Measurements from ENCODE around the gene HOXB1.
A peak's percentile ranks its signal among the peaks of the same experiment; 100 is the strongest.
"Not testable (repeated sequence)": the region's sequence is repeated elsewhere in the genome, so short reads cannot be mapped to it uniquely, and the experiment has no call there.

HOXB1 gene

DNA sequence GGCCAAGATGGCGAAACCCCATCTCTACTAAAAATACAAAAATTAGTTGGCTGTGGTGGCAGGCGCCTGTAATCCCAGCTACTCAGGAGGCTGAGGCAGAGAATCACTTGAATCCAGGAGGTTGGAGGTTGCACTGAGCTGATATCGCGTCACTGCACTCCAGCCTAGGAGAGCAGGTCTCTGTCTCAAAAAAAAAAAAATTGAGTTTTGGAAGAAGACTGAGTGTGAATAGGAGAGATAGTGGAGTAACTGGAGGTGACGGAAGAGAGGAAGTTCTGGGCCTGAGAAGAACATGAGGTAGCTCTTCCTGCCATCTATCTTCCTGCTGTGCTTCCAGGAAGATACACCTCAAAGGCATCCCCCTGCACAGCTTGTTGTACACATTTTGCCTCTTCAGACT lies 11.4 kb downstream of the HOXB1 start:
- no peak for DNase-seq (ENCODE audit: low read depth)

GRCh38 chr17:48517478-48517877 lies 13.3 kb downstream of the HOXB1 start:
- DNase-seq (ENCODE audit: low read depth), result no peak

DNA sequence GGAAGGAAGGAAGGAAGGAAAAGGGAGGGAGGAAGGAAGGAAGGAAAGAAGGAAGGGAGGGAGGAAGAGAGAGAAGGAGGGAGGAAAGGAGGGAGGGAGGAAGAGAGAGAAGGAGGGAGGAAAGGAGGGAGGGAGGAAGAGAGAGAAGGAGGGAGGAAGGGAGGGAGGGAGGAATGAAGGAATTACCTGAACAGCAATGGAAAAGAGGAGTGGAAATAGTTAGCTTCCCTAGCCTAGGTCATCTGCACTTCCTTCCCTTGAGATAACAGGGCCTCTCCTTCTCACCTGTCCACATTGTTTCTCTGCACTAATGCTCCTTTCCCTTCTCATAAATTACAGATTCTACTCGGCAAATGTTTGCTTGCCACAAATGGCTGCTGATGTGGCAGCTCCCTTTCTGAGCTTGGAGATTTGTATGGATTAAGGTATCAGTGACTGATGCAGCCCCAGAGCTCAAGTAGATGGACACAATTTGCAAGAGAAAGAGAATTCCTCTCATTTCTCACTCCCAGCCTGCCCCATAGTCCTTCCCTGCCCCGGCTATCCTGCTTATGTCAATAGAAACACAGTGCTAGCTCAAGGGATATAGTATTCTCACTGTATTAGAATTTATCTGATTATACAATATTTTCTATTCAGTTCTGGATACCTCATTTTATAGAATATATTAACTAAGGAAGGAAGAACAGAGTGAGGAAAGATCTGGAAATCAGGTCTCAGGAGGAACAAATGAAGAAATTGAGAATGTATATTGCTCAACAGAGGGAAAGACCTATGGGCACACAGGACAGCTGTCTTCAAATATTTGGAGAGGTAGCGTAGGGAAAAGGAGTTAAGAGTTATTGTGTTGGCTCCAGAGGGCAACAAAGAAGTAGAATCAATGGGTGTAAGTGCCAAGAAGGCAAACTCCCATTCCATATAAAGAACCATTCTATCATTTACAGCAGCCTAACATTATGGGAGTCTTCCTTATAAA lies 14.6 kb downstream of the HOXB1 start:
- DNase-seq (ENCODE audit: low read depth), result no peak

- DNase-seq (ENCODE audit: low read depth), result no peak
Observed at GRCh38 chr17:48514477-48514876, 16.3 kb downstream of the HOXB1 start.

GRCh38 chr17:48513666-48514455 lies 16.9 kb downstream of the HOXB1 start:
- DNase-seq (ENCODE audit: low read depth), result no peak

GRCh38 chr17:48513097-48513496 lies 17.7 kb downstream of the HOXB1 start:
- no peak for DNase-seq (ENCODE audit: low read depth)

- peak; percentile 66 for DNase-seq (ENCODE audit: low read depth)
Observed at GRCh38 chr17:48510761-48511604, 19.8 kb downstream of the HOXB1 start.

- no peak for DNase-seq (ENCODE audit: low read depth)
Observed at GRCh38 chr17:48510381-48510760, 20.4 kb downstream of the HOXB1 start.

DNA sequence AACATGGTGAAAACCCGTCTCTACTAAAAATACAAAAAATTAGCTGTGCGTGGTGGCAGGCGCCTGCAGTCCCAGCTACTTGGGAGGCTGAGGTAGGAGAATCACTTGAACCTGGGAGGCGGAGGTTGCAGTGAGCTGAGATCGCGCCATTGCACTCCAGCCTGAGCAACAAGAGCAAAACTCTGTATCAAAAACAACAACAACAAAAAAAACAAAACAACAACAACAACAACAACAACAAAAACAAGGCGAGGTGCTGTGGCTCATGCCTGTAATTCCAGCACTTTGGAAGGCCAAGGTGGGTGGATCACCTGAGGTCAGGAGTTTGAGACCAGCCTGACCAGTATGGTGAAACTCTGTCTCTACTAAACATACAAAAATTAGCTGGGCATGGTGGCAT lies 21.1 kb downstream of the HOXB1 start:
- not testable (repeated sequence) for DNase-seq (ENCODE audit: low read depth)

DNA sequence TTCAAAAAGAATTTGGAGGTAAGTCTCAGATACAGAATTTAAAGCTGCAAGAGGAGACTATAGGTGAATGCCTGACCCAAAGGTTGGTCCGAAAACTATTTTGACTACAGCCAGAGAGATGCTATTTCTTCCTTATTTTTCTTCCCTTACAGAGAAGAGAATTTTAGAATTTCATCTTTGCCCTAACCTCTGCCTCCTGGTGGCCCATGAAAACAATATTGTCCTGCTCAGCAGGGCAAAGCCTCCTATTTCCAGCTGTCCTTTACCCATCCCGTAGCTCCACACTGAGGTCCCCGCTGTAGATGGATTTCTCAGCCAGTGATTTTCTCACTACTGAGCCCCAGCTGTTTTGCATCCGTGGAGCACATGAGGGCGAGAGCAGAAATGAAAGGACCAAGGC lies 24.6 kb downstream of the HOXB1 start:
- no peak for DNase-seq (ENCODE audit: low read depth)

DNA sequence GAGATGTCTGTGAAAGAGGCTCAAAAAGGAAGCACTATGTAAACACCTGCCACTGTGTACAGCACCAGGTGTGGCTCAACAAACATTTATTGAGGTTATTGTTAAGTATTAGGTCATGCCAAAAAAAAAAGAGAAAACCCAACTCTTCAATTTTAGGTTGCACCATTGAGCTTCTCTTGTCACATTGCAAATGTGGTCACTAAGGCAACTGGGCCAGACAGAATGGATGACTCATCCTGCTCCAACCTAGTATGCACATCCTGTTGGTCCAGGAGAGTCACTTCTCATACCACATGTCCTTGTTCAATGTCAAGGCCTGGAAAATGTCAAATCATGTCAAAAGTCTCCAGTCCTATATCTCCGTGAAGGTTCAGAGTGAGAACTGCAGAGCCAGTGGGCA lies 25.0 kb downstream of the HOXB1 start:
- DNase-seq (ENCODE audit: low read depth), result peak; percentile 81

DNA sequence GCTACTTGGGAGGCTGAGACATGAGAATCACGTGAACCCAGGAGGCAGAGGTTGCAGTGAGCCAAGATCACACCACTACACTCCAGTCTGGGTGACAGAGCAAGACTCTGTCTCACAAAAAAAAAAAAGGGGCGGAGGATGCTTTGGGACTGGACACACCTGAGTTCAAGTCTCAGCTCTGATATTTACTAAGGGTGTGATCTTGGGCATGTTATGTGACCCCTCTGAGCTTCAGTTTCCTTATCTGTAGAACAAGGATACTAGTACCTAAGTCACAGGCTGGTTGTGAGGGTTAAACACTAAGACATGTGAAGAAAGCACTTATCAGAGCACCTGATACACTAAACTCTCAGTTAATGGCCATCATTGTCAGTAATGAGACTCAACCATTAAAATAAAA lies 25.9 kb downstream of the HOXB1 start:
- no peak for DNase-seq (ENCODE audit: low read depth)

DNA sequence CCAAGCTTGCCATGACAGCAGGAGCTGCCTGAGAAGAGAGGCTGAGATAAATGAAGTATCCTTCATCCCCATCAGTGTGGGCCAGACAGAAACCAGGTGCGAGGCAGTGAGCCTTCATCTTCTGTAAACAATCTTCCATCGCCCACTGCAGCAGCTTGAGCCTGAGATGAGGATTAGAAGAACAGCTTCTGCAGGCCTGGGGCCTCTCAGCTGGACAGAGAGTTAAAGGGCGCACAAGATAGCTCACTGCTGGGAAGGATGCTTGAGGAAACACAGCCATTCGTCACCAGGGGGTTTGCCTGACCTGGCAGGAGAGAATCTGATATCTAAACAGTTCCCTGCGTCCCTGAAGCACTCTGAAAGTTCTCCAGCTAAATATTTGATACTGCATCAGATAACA lies 27.1 kb downstream of the HOXB1 start:
- no peak for DNase-seq (ENCODE audit: low read depth)

GRCh38 chr17:48502901-48503300 lies 27.9 kb downstream of the HOXB1 start:
- no peak for DNase-seq (ENCODE audit: low read depth)

DNA sequence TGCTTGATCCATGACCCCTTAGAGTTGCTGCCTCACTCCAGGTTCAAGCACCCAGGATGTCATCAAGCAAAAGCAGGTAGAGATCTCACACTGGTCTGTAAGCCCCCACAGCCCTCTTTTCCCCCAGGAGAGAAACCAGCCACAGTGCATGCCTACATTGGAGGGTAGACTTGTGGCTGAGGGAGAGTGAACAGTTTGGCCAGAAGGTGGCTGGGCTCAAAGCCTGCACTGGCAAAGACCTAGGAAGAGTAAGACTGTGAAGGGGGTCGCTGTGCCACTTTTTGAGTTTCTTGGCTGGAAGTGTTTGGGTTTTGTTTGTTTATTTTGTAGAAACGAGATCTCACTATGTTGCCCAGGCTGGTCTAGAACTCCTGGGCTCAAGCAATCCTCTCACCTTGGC lies 28.5 kb downstream of the HOXB1 start:
- DNase-seq (ENCODE audit: low read depth), result no peak

DNA sequence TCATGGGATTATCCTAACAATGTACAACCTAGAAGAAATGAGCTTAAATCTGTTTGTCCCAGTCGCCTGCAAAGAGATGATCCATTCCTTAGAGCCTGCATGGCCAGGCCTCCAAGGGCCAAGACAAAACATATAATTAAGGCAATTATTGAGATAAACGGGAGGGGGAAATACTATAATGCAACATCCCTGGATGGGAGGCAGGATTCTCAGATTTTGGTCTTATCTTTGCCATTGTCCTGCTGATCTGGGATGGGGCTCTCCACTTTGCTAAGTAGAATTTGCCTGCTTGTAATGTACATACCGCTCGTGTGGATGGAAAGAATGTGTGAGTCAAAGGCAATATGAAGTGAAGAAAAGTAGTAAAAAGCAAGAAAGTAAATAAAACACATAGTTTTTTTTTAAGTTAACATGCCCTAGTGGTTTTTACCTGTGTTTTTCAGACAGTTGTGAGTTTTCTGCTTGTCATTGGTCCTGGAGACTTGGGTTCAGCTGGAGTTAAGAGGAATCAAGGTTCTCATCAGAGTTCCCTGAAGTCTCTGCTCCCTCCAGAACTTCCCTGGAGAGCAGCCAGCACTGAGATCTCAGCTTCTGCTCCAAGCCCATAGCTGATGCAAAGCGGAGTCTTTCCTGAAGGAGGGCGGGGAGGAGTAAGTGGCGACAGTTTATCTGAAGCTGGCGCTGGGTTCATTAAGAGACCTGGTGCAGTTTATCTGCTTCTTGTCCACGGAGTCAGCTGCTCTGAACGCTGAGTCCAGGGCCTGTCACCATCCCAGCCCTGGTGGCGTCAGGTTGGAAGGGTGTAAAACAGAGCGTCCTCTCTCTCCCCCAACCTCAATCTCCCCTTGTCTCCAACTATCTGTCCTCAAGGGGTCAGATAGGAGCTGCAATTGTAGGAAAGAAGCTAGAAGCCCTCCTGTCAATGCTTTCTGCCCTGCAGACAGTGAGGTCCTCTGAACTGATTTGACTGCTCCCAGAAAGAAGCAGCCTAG lies 30.1 kb downstream of the HOXB1 start:
- no peak for DNase-seq (ENCODE audit: low read depth)

GRCh38 chr17:48499735-48500434 lies 30.9 kb downstream of the HOXB1 start:
- no peak for DNase-seq (ENCODE audit: low read depth)

- no peak for DNase-seq (ENCODE audit: low read depth)
Observed at GRCh38 chr17:48499248-48499647, 31.6 kb downstream of the HOXB1 start.

DNA sequence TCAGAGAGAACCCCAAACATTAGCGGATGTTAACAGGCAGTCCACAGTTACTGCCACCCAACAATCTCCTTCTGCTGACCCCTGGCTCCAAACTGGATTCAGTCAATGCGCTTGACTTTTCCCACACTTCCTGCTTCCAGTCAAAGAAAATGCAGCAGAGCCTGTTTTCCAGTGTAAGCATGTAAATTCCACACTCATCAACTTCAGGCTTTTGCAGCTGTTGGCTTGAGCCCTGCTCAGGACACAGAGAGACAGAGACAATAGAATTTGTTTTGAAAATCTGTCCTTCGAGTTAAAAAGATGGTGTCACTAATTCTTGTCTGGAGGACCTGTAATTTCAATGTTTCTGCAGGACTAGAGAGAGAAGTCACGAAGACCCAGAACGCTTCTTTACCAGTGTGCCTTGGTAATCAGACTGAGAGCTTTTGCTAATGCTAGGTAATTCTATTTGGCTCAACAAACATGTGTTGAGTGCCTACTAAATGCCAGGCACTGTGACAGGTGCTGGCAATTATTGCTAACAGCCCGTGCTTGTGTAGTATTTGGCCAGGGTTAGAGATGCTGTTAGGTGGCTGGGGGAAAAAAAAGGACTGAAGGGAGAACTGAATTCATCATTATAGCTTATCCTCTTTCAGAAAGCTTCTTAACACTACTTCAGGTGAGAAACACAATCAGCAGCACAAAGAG lies 32.5 kb downstream of the HOXB1 start:
- no peak for DNase-seq (ENCODE audit: low read depth)

GRCh38 chr17:48497103-48497502 lies 33.7 kb downstream of the HOXB1 start:
- DNase-seq (ENCODE audit: low read depth), result no peak
